Keratinocyte (primary cell): ENCODE results near the gene VAMP8.

Experiments used
- CTCF ChIP-seq, 3 experiments: IDR thresholded peaks in 1 of 3; conservative IDR thresholded peaks in 1 of 3; optimal IDR thresholded peaks in 1 of 3; 2 replicates in 2 of 3; 3 replicates in 1 of 3; pipeline versions ENCODE3 to v1.5.1; 2011; ENCODE audit warnings: low read length in 3 of 3, mild to moderate bottlenecking in 3 of 3, moderate library complexity in 2 of 3, control low read depth in 1 of 3, inconsistent platforms in 1 of 3; ENCODE audit not compliant: insufficient read depth in 2 of 3; ENCODE audit errors: extremely low read depth in 1 of 3
- EZH2 ChIP-seq: IDR thresholded peaks from one replicate; pipeline ENCODE4 v1.6.1; 2012; ENCODE audit warnings: inconsistent platforms, mild to moderate bottlenecking, low read length, moderate library complexity

GRCh38 chr2:85548608-85548900 is 28.8 kb upstream of the VAMP8 start:
- TF ChIP-seq CTCF (optimal IDR thresholded peaks at IDR 0.05 in 1 of 3, IDR thresholded peaks at IDR 0.05 in 1 of 3, conservative IDR thresholded peaks at IDR 0.05 in 1 of 3; ENCODE audit: extremely low read depth in 1 of 3, insufficient read depth in 2 of 3, low read length in 3 of 3), result no peak
- TF ChIP-seq EZH2, result no peak
